Trophoblast cell (in vitro differentiated cells and primary cell): ENCODE data around the gene ZNF575.

ENCODE experiments used
- DNase-seq, 2 donors: peaks; one replicate each; pipeline ENCODE4 v3.0.0-alpha.2; 2016
- H2AFZ ChIP-seq: 2 replicates; pipeline ENCODE4 v1.6.1; 2013; ENCODE audit warnings: low read length, moderate library complexity, mild to moderate bottlenecking; ENCODE audit not compliant: insufficient read depth, poor library complexity
- H2AK5ac ChIP-seq: 2 replicates; pipeline ENCODE4 v1.6.1; 2013; ENCODE audit warnings: mild to moderate bottlenecking, low read length
- H2BK120ac ChIP-seq: 2 replicates; pipeline ENCODE4 v1.6.1; 2013; ENCODE audit warnings: low read length, mild to moderate bottlenecking, moderate library complexity; ENCODE audit not compliant: insufficient read depth, poor library complexity
- H2BK12ac ChIP-seq: 2 replicates; pipeline ENCODE4 v1.6.1; 2013; ENCODE audit warnings: mild to moderate bottlenecking, low read length, moderate library complexity
- H2BK5ac ChIP-seq: 2 replicates; pipeline ENCODE4 v1.6.1; 2013; ENCODE audit warnings: low read length, low read depth, moderate library complexity, mild to moderate bottlenecking; ENCODE audit not compliant: poor library complexity
- H3K14ac ChIP-seq: 2 replicates; pipeline ENCODE4 v1.6.1; 2013; ENCODE audit warnings: mild to moderate bottlenecking, low read length
- H3K18ac ChIP-seq: 2 replicates; pipeline ENCODE4 v1.6.1; 2013; ENCODE audit warnings: mild to moderate bottlenecking, low read length
- H3K23ac ChIP-seq: 2 replicates; pipeline ENCODE4 v1.6.1; 2013; ENCODE audit warnings: low read length
- H3K27ac ChIP-seq: 2 replicates; pipeline ENCODE4 v1.5.1; 2013; ENCODE audit warnings: low read depth, mild to moderate bottlenecking, inconsistent platforms, low read length, moderate library complexity
- H3K27me3 ChIP-seq: 2 replicates; pipeline ENCODE4 v1.6.1; 2013; ENCODE audit warnings: inconsistent platforms, mild to moderate bottlenecking, low read length, moderate library complexity; ENCODE audit not compliant: insufficient read depth
- H3K36me3 ChIP-seq, 2 experiments: 1 replicate in 1 of 2; 2 replicates in 1 of 2; pipeline ENCODE4 v1.6.1; 2013; ENCODE audit warnings: low read length in 2 of 2, mild to moderate bottlenecking in 2 of 2, moderate library complexity in 1 of 2; ENCODE audit not compliant: insufficient read depth in 2 of 2, control insufficient read depth in 1 of 2
- H3K4ac ChIP-seq: 2 replicates; pipeline ENCODE4 v1.6.1; 2013; ENCODE audit warnings: low read depth, mild to moderate bottlenecking, low read length, moderate library complexity
- H3K4me1 ChIP-seq, 2 experiments: 1 replicate in 1 of 2; 2 replicates in 1 of 2; pipeline ENCODE4 v1.6.1; 2013; ENCODE audit warnings: low read length in 2 of 2, mild to moderate bottlenecking in 2 of 2, moderate library complexity in 1 of 2; ENCODE audit not compliant: insufficient read depth in 2 of 2, control insufficient read depth in 1 of 2
- H3K4me2 ChIP-seq: 2 replicates; pipeline ENCODE4 v1.6.1; 2013; ENCODE audit warnings: inconsistent platforms, mild to moderate bottlenecking, low read length, moderate library complexity
- H3K4me3 ChIP-seq: 2 replicates; pipeline ENCODE4 v1.5.1; 2013; ENCODE audit warnings: mild to moderate bottlenecking, low read depth, low read length, inconsistent platforms
- H3K79me1 ChIP-seq: one replicate; pipeline ENCODE4 v1.6.1; 2013; ENCODE audit warnings: low read length
- H3K79me2 ChIP-seq: 2 replicates; pipeline ENCODE4 v1.6.1; 2013; ENCODE audit warnings: low read length, mild to moderate bottlenecking; ENCODE audit not compliant: control insufficient read depth, insufficient read depth, poor library complexity
- H3K9ac ChIP-seq: 2 replicates; pipeline ENCODE4 v1.6.1; 2013; ENCODE audit warnings: mild to moderate bottlenecking, low read length
- H3K9me3 ChIP-seq: 2 replicates; pipeline ENCODE4 v1.6.1; 2013; ENCODE audit warnings: low read depth, mild to moderate bottlenecking, control low read depth, inconsistent platforms, low read length; ENCODE audit not compliant: insufficient read depth
- H4K12ac ChIP-seq: 2 replicates; pipeline ENCODE4 v1.6.1; 2013; ENCODE audit warnings: low read depth, mild to moderate bottlenecking, low read length, moderate library complexity
- H4K8ac ChIP-seq: 2 replicates; pipeline ENCODE4 v1.6.1; 2013; ENCODE audit warnings: low read depth, mild to moderate bottlenecking, low read length, moderate library complexity
- H4K91ac ChIP-seq: one replicate; pipeline ENCODE4 v1.6.1; 2013; ENCODE audit warnings: low read depth, mild to moderate bottlenecking, low read length, moderate library complexity
- whole genome bisulfite sequencing: extraction: QIAGEN DNeasy Blood & Tissue Kit; methylation state at CpG from one replicate; pipeline ENCODE4 v1.1.7; 2013; ENCODE audit warnings: missing lambda C conversion rate; ENCODE audit not compliant: insufficient read length, insufficient coverage; ENCODE audit errors: extremely low coverage; 5-methylcytosine and 5-hydroxymethylcytosine counted together

ZNF575 gene

GRCh38 chr19:43544077-43544476 lies 11.1 kb downstream of the ZNF575 start:
- H3K4me3 ChIP-seq = no peak overlapping the region
- H4K12ac ChIP-seq = no peak overlapping the region
- H3K9ac ChIP-seq = no peak overlapping the region
- no peak overlapping the region for H3K23ac ChIP-seq
- WGBS = no CpG with 5 or more reads among the region's 9 CpGs
- no peak overlapping the region for H4K8ac ChIP-seq
- no peak overlapping the region for H3K4me2 ChIP-seq
- H3K4me1 ChIP-seq = no peaks in the 10 kb centered on the region
- no peak overlapping the region for H3K18ac ChIP-seq
- H2BK5ac ChIP-seq = no peak overlapping the region
- peaks cover 57 to 70% of the 10 kb centered on the region in 2 experiments for H3K36me3 ChIP-seq
- H3K79me2 ChIP-seq = no peaks in the 10 kb centered on the region
- no peaks in the 10 kb centered on the region for H3K79me1 ChIP-seq
- H2BK12ac ChIP-seq = no peak overlapping the region
- no peak overlapping the region for H2AFZ ChIP-seq
- no peak overlapping the region for H2BK120ac ChIP-seq
- peaks cover 4% of the 10 kb centered on the region for H3K9me3 ChIP-seq
- H2AK5ac ChIP-seq = no peak overlapping the region
- H3K27me3 ChIP-seq = no peaks in the 10 kb centered on the region
- H3K27ac ChIP-seq = no peak overlapping the region
- no peak overlapping the region for H3K4ac ChIP-seq
- DNase-seq = no peak
- H4K91ac ChIP-seq = no peak overlapping the region
- H3K14ac ChIP-seq = no peak overlapping the region

DNA sequence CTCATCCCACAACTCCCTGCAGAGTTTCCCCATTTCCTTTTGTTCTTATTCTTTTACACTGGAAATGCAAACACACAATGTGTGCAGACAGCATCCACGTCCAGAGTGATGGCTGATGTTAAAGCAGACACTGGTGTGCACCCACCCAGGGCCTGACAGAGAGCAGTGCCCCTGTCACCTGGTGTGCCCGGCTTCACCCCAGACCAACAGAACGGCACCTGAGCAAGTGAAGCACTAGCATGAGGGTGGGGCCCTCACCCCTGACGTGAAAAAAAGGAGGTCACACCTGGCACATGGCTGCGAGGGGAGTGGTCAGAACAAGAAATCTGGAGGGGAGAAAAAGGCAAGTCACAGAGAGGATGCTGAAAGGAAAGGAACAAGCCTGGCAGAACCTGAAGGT lies 12.3 kb downstream of the ZNF575 start:
- Histone ChIP-seq H4K91ac (no peak overlapping the region), H4K8ac (no peak overlapping the region), H3K4me2 (no peak overlapping the region), H3K27me3 (no peaks in the 10 kb centered on the region), H2BK120ac (no peak overlapping the region), H3K4me1 (no peaks in the 10 kb centered on the region), H3K18ac (no peak overlapping the region), H3K4me3 (no peak overlapping the region), H2AK5ac (no peak overlapping the region), H3K79me1 (no peaks in the 10 kb centered on the region), H3K14ac (no peak overlapping the region), H3K79me2 (no peaks in the 10 kb centered on the region), H3K27ac (no peak overlapping the region), H3K36me3 (peaks cover 55 to 69% of the 10 kb centered on the region in 2 experiments), H3K9me3 (peaks cover 4% of the 10 kb centered on the region), H2AFZ (no peak overlapping the region), H3K23ac (no peak overlapping the region), H3K9ac (no peak overlapping the region), H2BK12ac (no peak overlapping the region), H4K12ac (no peak overlapping the region), H2BK5ac (no peak overlapping the region), H3K4ac (no peak overlapping the region)
- WGBS = no CpG with 5 or more reads among the region's 5 CpGs
- DNase-seq = no peak

DNA sequence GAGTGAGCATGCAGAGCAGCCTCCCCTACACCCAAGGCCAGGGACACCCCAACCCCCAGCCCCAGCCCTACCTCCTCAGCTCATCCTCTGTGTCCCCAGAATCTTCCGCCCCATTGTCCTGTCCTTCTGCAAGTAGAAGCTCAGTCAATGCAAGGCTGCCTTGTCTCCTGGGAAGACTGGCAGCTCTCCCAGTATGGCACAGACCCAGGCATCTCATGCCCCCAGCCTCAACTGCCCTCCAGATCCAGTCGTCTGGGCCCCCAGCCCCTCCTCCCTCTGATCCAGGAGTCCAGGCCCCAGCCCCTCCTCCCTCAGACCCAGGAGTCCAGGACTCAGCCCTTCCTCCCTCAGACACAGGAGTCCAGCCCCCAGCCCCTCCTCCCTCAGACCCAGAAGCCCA lies 13.0 kb downstream of the ZNF575 start:
- H2AFZ ChIP-seq = no peak overlapping the region
- H3K4me1 ChIP-seq = no peaks in the 10 kb centered on the region
- no peak for DNase-seq
- H4K91ac ChIP-seq = no peak overlapping the region
- no peak overlapping the region for H3K4me2 ChIP-seq
- WGBS = no CpG with 5 or more reads among the region's 2 CpGs
- H3K27ac ChIP-seq = no peak overlapping the region
- no peak overlapping the region for H3K9ac ChIP-seq
- no peak overlapping the region for H2BK120ac ChIP-seq
- peaks cover 53 to 68% of the 10 kb centered on the region in 2 experiments for H3K36me3 ChIP-seq
- no peak overlapping the region for H3K4ac ChIP-seq
- no peak overlapping the region for H3K14ac ChIP-seq
- no peak overlapping the region for H2BK5ac ChIP-seq
- no peaks in the 10 kb centered on the region for H3K79me1 ChIP-seq
- H2AK5ac ChIP-seq = no peak overlapping the region
- H3K4me3 ChIP-seq = no peak overlapping the region
- H3K23ac ChIP-seq = no peak overlapping the region
- H4K8ac ChIP-seq = no peak overlapping the region
- H3K27me3 ChIP-seq = no peaks in the 10 kb centered on the region
- H3K9me3 ChIP-seq = peaks cover 4% of the 10 kb centered on the region
- H3K79me2 ChIP-seq = no peaks in the 10 kb centered on the region
- H3K18ac ChIP-seq = no peak overlapping the region
- H4K12ac ChIP-seq = no peak overlapping the region
- H2BK12ac ChIP-seq = no peak overlapping the region

DNA sequence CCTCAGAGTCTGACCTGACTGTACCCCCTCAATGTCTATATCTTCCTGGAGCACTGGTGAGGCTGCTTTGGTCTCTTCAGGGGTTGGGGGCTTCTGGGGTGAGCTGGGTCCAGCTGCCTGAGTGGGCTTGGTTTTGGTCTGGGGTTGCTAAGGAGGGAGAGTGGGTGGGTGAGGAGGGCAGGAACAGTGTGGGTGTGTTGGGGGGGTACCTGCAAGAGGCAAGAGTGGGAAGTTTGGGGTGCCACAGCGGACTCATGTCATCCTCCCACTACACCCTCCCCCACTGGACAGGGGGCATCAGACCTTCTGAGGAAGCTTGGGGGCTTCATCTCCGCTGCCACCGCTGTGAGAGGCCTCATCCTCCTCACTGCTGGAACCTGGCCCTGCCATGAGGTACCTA lies 13.6 kb downstream of the ZNF575 start:
- Histone ChIP-seq H3K27ac (no peak overlapping the region), H3K18ac (no peak overlapping the region), H4K12ac (no peak overlapping the region), H3K4me3 (no peak overlapping the region), H2AFZ (no peak overlapping the region), H4K8ac (no peak overlapping the region), H3K36me3 (peaks cover 54 to 69% of the 10 kb centered on the region in 2 experiments), H2BK12ac (no peak overlapping the region), H2BK5ac (no peak overlapping the region), H3K4ac (no peak overlapping the region), H4K91ac (no peak overlapping the region), H2BK120ac (no peak overlapping the region), H2AK5ac (no peak overlapping the region), H3K14ac (no peak overlapping the region), H3K9me3 (peaks cover 4% of the 10 kb centered on the region), H3K27me3 (no peaks in the 10 kb centered on the region), H3K9ac (no peak overlapping the region), H3K4me2 (no peak overlapping the region), H3K4me1 (no peaks in the 10 kb centered on the region), H3K79me1 (no peaks in the 10 kb centered on the region), H3K79me2 (no peaks in the 10 kb centered on the region), H3K23ac (no peak overlapping the region)
- WGBS = no CpG with 5 or more reads among the region's 3 CpGs
- DNase-seq = no peak
